HG03135 (cell line): ENCODE measurements around the gene POLR1C.
"Not testable (repeated sequence)": the region's sequence is repeated elsewhere in the genome, so short reads cannot be mapped to it uniquely, and the experiment has no call there.

Experiments used
- ATAC-seq: cut with Tn5 transposase; IDR thresholded peaks from one replicate; pipeline ENCODE4 v1.9.1; 2021; ENCODE audit warnings: mild to moderate bottlenecking, moderate library complexity; ENCODE audit not compliant: unreplicated experiment

The POLR1C gene

DNA sequence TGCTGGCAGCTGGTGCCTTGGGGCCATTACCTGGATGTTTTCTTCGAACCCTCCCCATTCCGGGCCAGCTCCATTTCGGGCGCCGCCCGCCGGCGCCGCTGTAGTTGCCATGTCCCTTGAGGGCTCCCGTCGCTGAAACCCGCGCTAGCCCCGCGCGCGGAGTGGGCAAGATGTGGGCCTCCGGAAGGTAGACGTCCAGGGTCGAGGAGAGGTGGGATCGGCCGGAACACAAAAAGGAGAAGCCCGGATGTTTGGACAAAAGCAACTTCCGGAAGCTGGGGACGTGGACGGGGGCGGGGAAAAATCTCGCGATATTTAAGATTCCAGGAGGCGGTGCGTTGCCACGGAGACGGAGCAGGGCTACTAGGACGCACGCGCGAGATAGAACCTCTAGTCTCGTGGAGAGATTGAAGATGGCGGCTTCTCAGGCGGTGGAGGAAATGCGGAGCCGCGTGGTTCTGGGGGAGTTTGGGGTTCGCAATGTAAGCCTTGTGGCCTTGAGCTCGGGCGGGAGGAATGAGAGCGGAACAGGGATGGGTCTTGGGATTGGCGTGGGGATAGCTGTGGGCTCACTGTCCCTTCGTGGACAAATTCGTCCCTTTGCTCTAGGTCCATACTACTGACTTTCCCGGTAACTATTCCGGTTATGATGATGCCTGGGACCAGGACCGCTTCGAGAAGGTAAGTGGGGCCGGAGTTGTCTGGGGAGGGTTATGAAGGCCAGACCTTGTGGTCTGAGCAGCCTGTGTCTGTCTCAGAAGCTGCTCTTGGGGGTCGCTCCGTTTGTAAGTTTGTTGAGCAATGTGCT, at the start of gene POLR1C, which contains the start of gene YIPF3:
TSS of gene POLR1C (plus strand) at position 393 of the 808 bp plus-strand sequence. CDS start at position 414, 21 bp downstream.
TSS of gene YIPF3 (minus strand) at position 230 of the 808 bp plus-strand sequence. CDS start at position 111, 119 bp downstream.
- ATAC-seq: peak; percentile 80

DNA sequence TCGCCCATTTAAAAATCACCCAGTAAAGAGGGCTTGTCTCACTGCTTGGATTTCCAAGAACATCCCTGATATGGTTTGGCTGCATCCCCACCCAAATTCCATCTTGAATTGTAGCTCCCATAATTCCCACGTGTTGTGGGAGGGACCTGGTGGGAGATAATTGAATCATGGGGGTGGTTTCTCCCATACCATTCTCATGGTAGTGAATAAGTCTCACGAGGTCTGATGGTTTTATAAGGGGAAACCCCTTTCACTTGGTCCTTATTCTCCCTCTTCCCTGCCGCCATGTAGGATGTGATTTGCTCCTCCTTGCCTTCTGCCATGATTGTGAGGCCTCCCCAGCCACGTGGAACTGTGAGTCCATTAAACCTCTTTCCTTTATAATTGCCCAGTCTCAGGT, 49.6 kb upstream of the POLR1C start:
- not testable (repeated sequence) for ATAC-seq

- ATAC-seq: no peak
These were observed 49.1 kb upstream of the POLR1C start for GRCh38 chr6:43467752-43468151.

DNA sequence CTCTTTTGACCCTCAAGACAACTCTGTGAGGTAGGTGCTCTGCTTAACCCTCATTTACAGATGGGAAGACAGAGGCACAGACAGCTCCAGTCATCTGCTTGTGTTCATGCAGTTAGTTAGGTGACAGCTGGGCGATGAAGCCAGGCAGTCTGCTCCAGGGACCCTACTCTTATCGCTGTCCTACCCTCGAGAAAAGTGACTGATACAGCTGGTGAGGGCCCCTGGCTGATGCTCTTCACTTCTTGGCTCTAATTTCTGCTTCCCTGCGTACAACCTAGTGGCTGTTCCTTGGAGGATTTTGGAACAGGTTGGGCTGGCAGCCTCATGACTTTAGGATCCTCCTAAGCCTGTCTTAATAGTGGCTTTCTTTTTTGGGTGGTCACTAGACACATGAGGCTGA, 48.6 kb upstream of the POLR1C start:
- ATAC-seq: no peak

DNA sequence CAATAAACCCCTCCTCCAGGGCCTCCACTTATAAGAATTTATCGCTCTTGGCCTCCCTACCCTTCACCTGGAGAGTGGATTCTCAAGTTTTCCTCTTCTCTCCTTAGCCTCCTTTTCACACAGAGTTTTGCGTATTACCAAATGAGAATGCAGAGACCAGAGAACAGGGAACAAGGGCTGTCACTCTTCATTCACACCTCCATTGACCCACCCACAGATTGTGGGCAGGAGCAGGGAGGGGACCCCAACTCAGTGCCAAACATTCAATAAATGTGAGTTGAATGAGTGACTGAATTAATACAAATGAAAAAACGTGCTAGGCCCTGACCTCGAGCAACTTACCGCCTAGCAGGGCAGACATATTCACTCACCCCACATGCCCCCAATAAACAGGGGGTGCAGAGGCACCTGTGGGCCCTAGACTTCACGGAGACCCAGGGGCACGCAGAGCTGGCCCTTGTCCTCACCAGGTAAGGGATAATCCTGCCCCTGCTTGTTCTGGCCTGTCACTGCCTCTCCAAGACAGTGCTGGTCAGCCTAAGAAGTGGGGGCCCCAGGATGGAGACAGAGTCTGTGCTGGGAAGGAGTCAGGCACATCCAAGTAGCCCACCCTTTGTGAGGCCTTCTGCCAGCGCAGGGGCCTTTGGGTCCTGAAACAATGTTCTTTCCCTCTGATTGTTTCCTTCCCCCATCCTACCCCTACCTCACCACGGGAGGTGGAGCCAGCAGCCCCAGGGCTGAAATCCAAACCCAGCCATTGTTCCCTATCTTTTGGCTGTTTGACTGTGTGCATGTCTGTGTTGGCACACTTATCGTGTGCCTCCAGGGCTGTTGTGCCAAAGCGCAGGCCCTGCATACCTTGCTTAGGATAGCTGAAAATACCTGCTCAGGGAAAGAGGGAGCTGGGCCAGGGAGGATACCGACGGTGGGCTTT, 47.9 kb upstream of the POLR1C start:
- no peak for ATAC-seq

DNA sequence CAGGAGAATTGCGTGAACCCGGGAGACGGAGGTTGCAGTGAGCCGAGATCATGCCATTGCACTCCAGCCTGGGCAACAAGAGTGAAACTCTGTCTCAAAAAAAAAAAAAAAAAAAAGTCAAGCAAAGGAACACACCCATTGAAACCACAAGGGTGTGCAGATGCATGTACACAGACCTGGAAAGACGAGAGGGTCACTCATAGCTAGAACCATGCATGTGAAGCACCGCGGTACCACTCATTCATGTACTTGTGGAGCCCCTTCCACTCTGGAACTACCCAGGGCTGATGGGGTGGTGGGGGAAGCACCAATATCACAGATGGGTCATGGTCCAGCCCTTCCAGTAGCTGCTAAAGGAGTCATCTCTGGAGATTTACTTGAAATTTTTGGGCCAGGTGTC, 46.9 kb upstream of the POLR1C start:
- no peak for ATAC-seq

DNA sequence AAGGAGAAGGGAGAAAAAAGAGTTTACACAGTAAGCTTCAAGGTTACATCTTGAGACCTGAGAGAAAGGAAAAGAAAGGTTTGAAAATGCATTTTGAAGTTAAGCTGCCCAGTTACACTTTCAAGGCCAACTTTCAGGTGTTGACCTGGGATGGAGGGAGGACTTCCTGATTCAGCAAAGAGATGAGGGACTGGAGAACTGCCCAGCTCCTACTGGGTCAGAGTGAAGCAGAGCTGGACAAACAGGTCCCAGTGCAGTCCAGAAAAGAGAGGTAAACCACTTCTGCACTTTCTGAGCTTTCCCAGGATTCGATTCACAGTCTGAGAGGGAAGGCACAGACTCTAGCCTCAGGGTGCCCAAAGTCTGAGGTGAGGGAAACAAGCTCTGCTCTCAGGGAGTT, 45.5 kb upstream of the POLR1C start:
- ATAC-seq: no peak

- no peak for ATAC-seq
These were observed 44.4 kb upstream of the POLR1C start for GRCh38 chr6:43472515-43472914.

- ATAC-seq: no peak
These were observed 41.4 kb upstream of the POLR1C start for GRCh38 chr6:43475516-43475915.

DNA sequence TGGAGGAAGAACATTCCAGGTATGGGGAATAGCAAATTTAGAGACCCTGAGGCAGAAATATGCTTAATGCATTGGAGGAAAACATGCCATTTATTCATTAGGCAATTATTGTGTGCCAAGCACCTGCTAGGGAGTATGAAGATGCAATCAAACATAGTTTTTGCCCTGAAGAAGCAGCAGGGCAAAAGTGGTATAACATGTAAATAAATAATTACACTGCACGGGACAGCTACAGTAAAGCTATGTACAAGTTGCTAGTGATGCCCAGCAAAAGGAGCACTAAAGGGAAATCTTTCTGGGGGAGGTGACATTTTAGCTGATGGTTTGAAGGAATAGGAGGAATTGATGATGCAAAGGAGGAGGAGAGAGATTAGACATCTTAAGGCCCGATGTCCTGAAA, 40.1 kb upstream of the POLR1C start:
- no peak for ATAC-seq

DNA sequence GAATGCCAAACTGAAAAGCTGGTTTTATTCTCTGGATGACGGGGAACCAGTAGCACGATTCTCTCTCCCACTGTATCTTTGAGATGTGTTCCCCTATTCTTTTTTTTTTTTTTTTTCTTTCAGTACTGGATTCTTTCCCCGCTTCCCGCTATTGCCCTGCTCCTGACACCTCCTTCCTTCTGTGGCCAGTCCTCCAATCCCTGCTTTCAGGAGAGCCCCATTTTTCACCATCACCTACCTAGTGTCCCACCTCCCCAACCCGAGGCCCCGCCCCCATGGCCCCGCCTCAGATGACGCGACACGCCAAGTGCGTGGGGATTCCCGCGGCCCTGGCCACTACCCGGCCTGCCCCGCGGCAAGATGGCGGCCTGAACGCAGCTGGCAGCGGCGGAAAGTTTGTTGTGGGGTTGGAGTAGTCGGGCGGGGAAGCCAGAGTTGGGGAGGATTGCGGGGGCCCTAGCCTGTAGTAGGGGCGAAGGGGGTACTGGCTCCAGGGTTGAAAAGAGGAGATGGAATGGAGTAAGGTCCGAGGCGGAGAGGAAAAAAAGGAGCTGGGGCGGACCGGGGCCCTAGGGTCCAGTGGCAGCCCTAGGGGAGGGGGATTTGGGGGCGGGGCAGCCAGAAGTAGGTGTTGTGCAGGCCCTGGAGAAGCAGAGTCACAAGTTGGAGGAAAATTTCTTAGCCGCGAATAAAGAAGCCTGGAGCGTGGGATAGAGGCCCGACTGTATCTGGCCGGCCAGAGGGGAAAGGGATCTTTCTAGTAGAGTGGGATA, 39.5 kb upstream of the POLR1C start, which contains the start of gene TJAP1:
TSS of gene TJAP1 (plus strand) at position 336 of the 773 bp plus-strand sequence. CDS start 21,432 bp downstream, outside the sequence.
- peak; percentile 98 for ATAC-seq

DNA sequence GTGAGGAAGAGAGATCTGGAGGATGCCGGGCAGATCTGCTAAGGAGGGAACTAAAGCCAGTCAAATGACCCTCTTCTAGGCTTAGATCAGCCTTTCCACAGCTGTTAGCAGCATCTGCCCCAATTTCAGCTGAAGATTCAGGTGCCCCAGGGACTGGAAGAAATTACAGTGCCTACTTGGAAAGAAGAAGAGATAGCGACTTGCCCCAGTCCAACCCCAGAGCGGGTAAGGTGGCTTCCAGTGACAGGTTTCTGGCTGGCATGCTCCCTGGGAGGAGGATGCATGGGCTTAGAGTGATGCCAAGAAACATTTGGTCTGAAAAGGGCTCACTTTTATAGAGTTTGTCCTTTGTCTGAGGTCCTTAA, 38.9 kb upstream of the POLR1C start:
- ATAC-seq: no peak

- no peak for ATAC-seq
These were observed 35.8 kb upstream of the POLR1C start for GRCh38 chr6:43481075-43481474.

GRCh38 chr6:43481591-43482236, 35.2 kb upstream of the POLR1C start:
- no peak for ATAC-seq

DNA sequence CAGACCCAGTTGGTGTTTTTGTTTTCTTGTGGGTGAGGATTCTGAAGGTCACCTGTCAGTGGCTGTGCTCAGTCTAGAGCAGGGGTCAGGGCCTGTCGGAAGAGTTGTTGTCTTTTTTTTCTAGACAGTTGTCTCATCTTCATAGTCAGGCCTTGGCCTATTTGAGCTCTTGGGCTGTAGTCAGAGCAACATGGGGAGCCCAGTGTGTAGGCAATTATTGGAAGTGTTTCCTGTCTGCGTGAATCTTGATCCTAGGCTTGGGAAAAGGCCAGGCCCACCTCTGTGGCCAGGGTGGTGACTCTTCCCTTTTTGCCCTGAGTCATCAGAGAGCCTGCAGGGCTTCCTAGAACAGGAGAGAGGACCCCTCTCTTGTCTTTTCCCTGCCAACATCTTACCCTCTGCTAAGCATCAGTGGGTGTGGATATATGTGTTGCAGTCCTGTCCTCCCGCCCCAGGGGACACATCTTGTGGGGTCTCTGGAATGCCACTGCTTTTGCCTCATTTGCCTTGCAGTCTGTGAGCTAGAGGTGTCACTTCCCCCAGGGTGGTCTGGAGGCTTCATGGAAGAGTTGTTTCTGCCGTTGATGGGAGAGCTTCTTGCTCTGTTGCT, 28.1 kb upstream of the POLR1C start:
- no peak for ATAC-seq

DNA sequence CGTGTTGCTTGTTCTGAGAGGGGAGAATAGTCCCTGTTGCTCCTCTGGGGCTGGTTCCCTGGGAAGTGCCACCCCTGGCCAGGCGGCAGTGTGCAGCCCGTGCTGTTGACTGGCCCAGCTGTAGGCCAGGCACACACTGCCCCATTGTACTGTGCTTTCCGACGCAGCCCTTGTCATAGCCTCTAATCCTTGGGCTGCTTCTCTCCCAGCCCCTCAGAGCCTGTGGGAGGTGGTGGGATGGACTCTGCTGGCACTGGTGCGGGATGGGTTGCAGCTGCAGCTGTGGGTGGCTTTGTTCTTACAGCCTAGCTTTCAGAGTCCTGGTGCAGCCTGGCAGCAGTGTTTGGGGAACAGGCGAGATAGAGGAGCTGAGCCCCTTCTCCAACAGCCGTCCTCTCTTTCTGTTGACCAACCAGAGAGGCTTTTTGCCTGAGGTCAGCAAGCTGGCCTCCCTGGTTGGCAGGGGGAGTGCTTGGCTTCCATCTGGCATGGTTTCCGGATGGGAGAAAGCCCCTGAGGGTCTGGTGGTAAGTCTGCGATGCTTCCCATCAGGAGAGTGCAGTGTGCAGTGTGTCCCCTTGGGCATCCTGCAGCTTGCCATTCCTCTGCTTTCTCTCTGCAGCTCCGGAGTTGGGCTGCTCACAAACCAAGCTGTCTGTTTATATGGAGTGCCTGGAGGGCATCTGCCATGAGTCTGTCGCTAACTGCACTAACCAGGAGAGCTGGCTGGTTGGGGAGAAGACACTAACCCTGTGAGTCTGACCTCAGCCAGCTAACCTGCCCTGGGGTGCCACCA, 27.4 kb upstream of the POLR1C start:
- no peak for ATAC-seq

DNA sequence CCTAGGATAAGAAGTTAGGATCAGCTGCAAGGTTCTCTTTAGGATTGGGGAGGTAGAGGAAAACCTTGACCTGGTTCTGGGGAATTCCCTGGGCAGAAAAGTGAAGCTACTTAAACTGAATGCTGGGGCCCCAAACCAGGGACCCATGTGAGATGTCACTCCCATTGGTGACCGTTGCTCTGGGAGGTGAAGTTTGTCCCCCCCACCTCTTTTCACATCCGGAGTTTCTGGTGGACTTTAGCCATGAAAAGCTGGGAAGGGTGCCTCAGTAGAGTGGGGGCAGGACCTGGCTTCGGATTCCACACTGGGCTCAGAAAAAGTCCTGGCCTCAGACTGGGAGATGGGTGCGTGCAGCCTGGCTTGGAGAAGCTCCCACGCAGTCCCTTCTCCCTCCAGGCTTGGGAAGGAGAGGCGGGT, 26.4 kb upstream of the POLR1C start:
- ATAC-seq: no peak

DNA sequence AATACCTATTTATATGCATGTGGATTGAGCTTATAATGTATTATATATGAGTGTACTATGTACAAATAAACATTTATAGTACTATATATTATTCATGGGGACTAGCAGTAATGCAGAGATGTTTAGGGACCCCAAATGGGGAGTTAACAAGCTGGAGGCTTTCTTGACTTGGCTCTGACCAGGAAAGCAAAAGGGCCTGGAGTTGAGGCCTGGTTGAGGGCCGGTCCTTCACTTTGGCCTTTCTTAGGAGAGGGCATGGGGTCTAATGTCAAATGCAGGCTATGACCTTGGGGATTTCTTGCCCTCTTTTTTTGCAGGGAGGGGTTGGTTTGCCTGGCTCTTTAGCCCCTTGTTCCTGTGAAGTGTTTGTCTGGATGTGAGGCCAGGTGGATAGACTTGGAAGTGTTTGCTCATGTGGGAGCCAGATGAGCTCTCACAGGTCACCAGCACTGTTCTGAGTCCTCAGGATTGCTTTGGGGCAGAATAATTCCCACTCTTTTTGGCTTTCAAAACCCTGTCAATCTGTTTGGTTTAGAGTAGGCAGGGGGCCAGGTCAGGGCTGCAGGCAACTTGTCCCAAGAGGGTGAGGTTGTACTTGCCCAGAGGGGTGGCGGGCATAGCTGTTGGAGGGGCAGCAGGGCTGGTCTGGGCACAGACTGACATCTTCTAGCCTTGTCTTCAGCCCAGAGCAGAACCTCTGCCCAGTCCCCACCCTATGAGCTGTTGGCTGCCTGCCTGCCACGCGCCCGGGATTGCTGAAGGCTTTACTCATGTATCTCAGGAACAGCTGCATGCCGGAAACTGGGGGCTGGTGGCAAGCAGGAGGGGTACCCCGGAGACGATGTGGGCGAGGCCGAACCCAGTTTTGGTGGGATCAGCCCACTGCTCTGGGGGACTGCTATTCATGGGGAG, 24.9 kb upstream of the POLR1C start:
- ATAC-seq: no peak
